HepG2 (cell line): ENCODE results near the gene WDR49. TPM values are rescaled to one million over a fixed set of nuclear protein-coding genes. Genes with fewer than 3 reads are reported as not detected.
A peak's percentile ranks its signal among the peaks of the same experiment; 100 is the strongest.

Experiments
- ATAC-seq: fragments of 200-7000 bp; cut with Tn5 transposase; 3 replicates; pipeline ENCODE4 v1.9.1; 2020; ENCODE audit warnings: mild to moderate bottlenecking, moderate library complexity
- BruUV-seq: library from RNA; stranded (reverse); fragments of 400-500 nt; replicated peaks from 2 replicates; lab custom pipeline; 2021; lab: Mats Ljungman, UMichigan
- CTCF ChIA-PET: fragments of 300-600 bp; formaldehyde crosslinking; extraction: SDS; loops from one replicate; lab custom pipeline; 2021; ENCODE audit warnings: low total read pairs, inconsistent platforms, low intra/inter-chr PET ratio; lab: Yijun Ruan, JAX
- POLR2A ChIA-PET: fragments of 350-600 bp; sonication (Branson Sonifier 250); formaldehyde crosslinking; loops from one replicate; lab custom pipeline; 2020; ENCODE audit warnings: antibody characterized with exemption, inconsistent platforms; lab: Yijun Ruan, JAX
- DNase-seq: peaks from one replicate; pipeline ENCODE4 v3.0.0-alpha.2; 2015; ENCODE audit warnings: low spot score
- FAIRE-seq: peaks from 3 replicates; lab custom pipeline; 2011; peaks lifted over from hg19 to GRCh38; lab: Jason Lieb, UNC
- H2AFZ ChIP-seq: one replicate; pipeline ENCODE4 v1.6.1; 2011; ENCODE audit warnings: low read length, inconsistent platforms
- H3K27ac ChIP-seq: fragments of 300-600 bp; 3 replicates; pipeline ENCODE4 v1.8.0; 2011; ENCODE audit warnings: mixed run types, mild to moderate bottlenecking, mixed read lengths, low read length, inconsistent platforms; ENCODE audit not compliant: insufficient read depth; ENCODE audit errors: extremely low read length
- H3K27me3 ChIP-seq, 2 experiments: fragments of 200-600 bp in 1 of 2; 2 replicates in 1 of 2; 3 replicates in 1 of 2; pipeline versions ENCODE4 v1.6.0 to v1.8.0; 2011; ENCODE audit warnings: low read length in 2 of 2, mild to moderate bottlenecking in 2 of 2, moderate library complexity in 2 of 2, inconsistent platforms in 1 of 2; ENCODE audit not compliant: insufficient read depth in 2 of 2, control insufficient read depth in 1 of 2
- H3K36me3 ChIP-seq, 2 experiments: fragments of 200-600 bp in 1 of 2; replicated peaks in 1 of 2; 2 replicates in 1 of 2; 3 replicates in 1 of 2; pipeline versions ENCODE4 v1.5.1 to v1.8.0; 2011; ENCODE audit warnings: low read length in 2 of 2, inconsistent platforms in 1 of 2; ENCODE audit not compliant: insufficient read depth in 2 of 2, control insufficient read depth in 1 of 2
- H3K4me1 ChIP-seq: 2 replicates; pipeline ENCODE4 v1.5.1; 2012; ENCODE audit warnings: low read length, inconsistent platforms; ENCODE audit not compliant: insufficient read depth
- H3K4me2 ChIP-seq: 2 replicates; pipeline ENCODE4 v1.6.0; 2011; ENCODE audit warnings: low read depth, low read length, inconsistent platforms
- H3K4me3 ChIP-seq, 3 experiments: fragments of 200-600 bp in 1 of 3; sonication (generic), shearing (Covaris generic) in 1 of 3; replicated peaks in 1 of 3; 2 replicates each; pipeline ENCODE4 v1.5.1; 2011 to 2016; ENCODE audit warnings: low read length in 3 of 3, inconsistent platforms in 2 of 3, low read depth in 2 of 3, mild to moderate bottlenecking in 2 of 3, control low read depth in 1 of 3, mixed read lengths in 1 of 3; ENCODE audit not compliant: insufficient read depth in 1 of 3
- H3K79me2 ChIP-seq: one replicate; pipeline ENCODE4 v1.6.1; 2011; ENCODE audit warnings: low read length, inconsistent platforms; ENCODE audit not compliant: insufficient read depth
- H3K9ac ChIP-seq: 2 replicates; pipeline ENCODE4 v1.6.0; 2011; ENCODE audit warnings: mild to moderate bottlenecking, low read depth, low read length, inconsistent platforms; ENCODE audit not compliant: insufficient read depth
- H3K9me3 ChIP-seq: 2 replicates; pipeline ENCODE4 v1.5.1; 2012; ENCODE audit warnings: mild to moderate bottlenecking, low read length
- H4K20me1 ChIP-seq: 2 replicates; pipeline ENCODE4 v1.6.0; 2011; ENCODE audit warnings: inconsistent platforms, mild to moderate bottlenecking, low read length, moderate library complexity; ENCODE audit not compliant: insufficient read depth
- CEBPB ChIP-seq: IDR thresholded peaks from 2 replicates; pipeline ENCODE4 v1.6.1; 2011; ENCODE audit warnings: low read depth, low read length, improper control_type of control experiment, borderline replicate concordance
- HNRNPL ChIP-seq: fragments of 200-400 bp; formaldehyde crosslinking; IDR thresholded peaks from 2 replicates; pipeline ENCODE4 v1.6.1; 2017; ENCODE audit warnings: mild to moderate bottlenecking, low read depth, low read length
- PHF20 ChIP-seq: sonication (generic); formaldehyde crosslinking; IDR thresholded peaks from 2 replicates; pipeline ENCODE4 v1.5.0; 2020; ENCODE audit warnings: mild to moderate bottlenecking, missing genetic modification reagents
- PLSCR1 ChIP-seq: sonication (generic); formaldehyde crosslinking; IDR thresholded peaks from 2 replicates; pipeline ENCODE4 v1.5.0; 2020; ENCODE audit warnings: missing genetic modification reagents, mild to moderate bottlenecking, borderline replicate concordance
- RARA ChIP-seq: IDR thresholded peaks from 2 replicates; pipeline ENCODE4 v1.6.1; 2016; ENCODE audit warnings: missing genetic modification reagents, missing compliant biosample characterization
- SOX6 ChIP-seq, 2 experiments: fragments of 450-650 bp in 1 of 2; sonication (generic) in 1 of 2; formaldehyde crosslinking in 1 of 2; IDR thresholded peaks; 2 replicates each; pipeline versions ENCODE4 v1.4.0 to v1.6.1; 2017 to 2020; ENCODE audit warnings: antibody characterized with exemption in 1 of 2, mild to moderate bottlenecking in 1 of 2, missing genetic modification reagents in 1 of 2
- ZBTB20 ChIP-seq: sonication (generic); formaldehyde crosslinking; IDR thresholded peaks from 2 replicates; pipeline ENCODE4 v1.8.1; 2023; ENCODE audit warnings: missing genetic modification reagents, low read depth, mild to moderate bottlenecking, borderline replicate concordance
- ZBTB3 ChIP-seq: sonication (generic); formaldehyde crosslinking; IDR thresholded peaks from 2 replicates; pipeline ENCODE4 v1.4.0; 2020; ENCODE audit warnings: low read depth, mild to moderate bottlenecking, moderate library complexity, missing genetic modification reagents, borderline replicate concordance
- ZBTB4 ChIP-seq: sonication (generic); formaldehyde crosslinking; IDR thresholded peaks from 2 replicates; pipeline ENCODE4 v1.4.0; 2020; ENCODE audit warnings: missing genetic modification reagents, mild to moderate bottlenecking, borderline replicate concordance
- ZMAT3 ChIP-seq: sonication (generic); formaldehyde crosslinking; conservative IDR thresholded peaks from 2 replicates; pipeline ENCODE4 v1.7.0; 2021; ENCODE audit warnings: missing genetic modification reagents
- ZNF597 ChIP-seq: sonication (generic); formaldehyde crosslinking; IDR thresholded peaks from 2 replicates; pipeline ENCODE4 v1.5.0; 2020; ENCODE audit warnings: missing genetic modification reagents
- ZNF678 ChIP-seq: sonication (generic); formaldehyde crosslinking; IDR thresholded peaks from 2 replicates; pipeline ENCODE4 v1.4.0; 2020; ENCODE audit warnings: mild to moderate bottlenecking, missing genetic modification reagents
- WGBS: methylation state at CpG from one replicate; pipeline ENCODE4 v1.1.6; 2017; ENCODE audit warnings: low lambda C conversion rate; 5-methylcytosine and 5-hydroxymethylcytosine counted together
- in situ Hi-C: cut with HindIII; loops from 2 replicates; pipeline ENCODE4 v1.10.0; 2017; ENCODE audit warnings: low pct_unique_long_range_greater_than_20kb; ENCODE audit not compliant: extremely low pct_ligation_motif_present
- intact Hi-C: fragments of 100-400 bp; cut with micrococcal nuclease; formaldehyde crosslinking; loops from one replicate; pipeline ENCODE4 v1.10.0; 2022; ENCODE audit not compliant: unreplicated experiment
- polyA plus RNA-seq, 8 experiments: library from polyadenylated mRNA; depleted of rRNA in 3 of 8; stranded (reverse) in 7 of 8; unstranded in 1 of 8; fragments of >200 nt; fragmentation: Illumina TruSeq in 4 of 8; extraction: Trizol in 4 of 8; gene quantifications; 2 replicates each; pipeline versions ENCODE4 v1.2.1 to v1.2.3, GENCODE V29; 2011 to 2016; ENCODE audit warnings: low read depth in 4 of 8, missing spikeins in 1 of 8, mixed read lengths in 1 of 8; ENCODE audit not compliant: insufficient read depth in 1 of 8
- total RNA-seq, 5 experiments: library from RNA; depleted of rRNA; stranded (reverse); fragments of >200 nt; fragmentation: Illumina TruSeq; extraction: Trizol; gene quantifications; 2 replicates each; pipeline ENCODE4 v1.2.3, GENCODE V29; 2016; ENCODE audit warnings: low read depth in 1 of 5

The WDR49 gene
- total and polyA plus RNA-seq, 2 of the 13 experiments (the other 11 are each of a cell fraction or from before 2014, with no cell fraction given), result 0.04 TPM; not detected in 1

- no TSS peak for BruUV-seq
- CTCF ChIA-PET, result no interaction called here
- no peak for DNase-seq
- Histone ChIP-seq H3K4me2 (no peak overlapping the region), H3K9ac (no peak overlapping the region), H3K4me3 (no peak overlapping the region), H3K9me3 (no peaks in the 10 kb centered on the region), H3K79me2 (no peaks in the 10 kb centered on the region), H3K27me3 (no peaks in the 10 kb centered on the region), H3K27ac (no peak overlapping the region), H4K20me1 (no peaks in the 10 kb centered on the region), H3K4me1 (no peaks in the 10 kb centered on the region), H2AFZ (no peak overlapping the region), H3K36me3 (no peaks in the 10 kb centered on the region)
- in situ Hi-C loops, result no loop called here
- TF ChIP-seq HNRNPL (no peak), SOX6 (IDR thresholded peaks at IDR 0.05) (no peak), SOX6 (CRISPR knock-in tag; IDR thresholded peaks at IDR 0.05) (no peak), CEBPB (peak; percentile 67)
- POLR2A ChIA-PET, result no interaction called here
- intact Hi-C loops, result no loop called here
- no peak for FAIRE-seq
- ATAC-seq, result no peak; the same call in 2 of the 3 replicates
These were observed 132.8 kb downstream of the WDR49 start for GRCh38 chr3:167521006-167521355.

- Histone ChIP-seq H3K27me3 (no peaks in the 10 kb centered on the region), H3K4me3 (no peak overlapping the region), H3K4me2 (no peak overlapping the region), H3K9ac (no peak overlapping the region), H2AFZ (no peak overlapping the region), H3K27ac (no peak overlapping the region), H3K36me3 (no peaks in the 10 kb centered on the region), H3K4me1 (no peaks in the 10 kb centered on the region), H3K9me3 (no peaks in the 10 kb centered on the region), H3K79me2 (no peaks in the 10 kb centered on the region), H4K20me1 (no peaks in the 10 kb centered on the region)
- WGBS, result 71% methylated on average over 2 of the region's 2 CpGs
- FAIRE-seq (no peak), DNase-seq (no peak), ATAC-seq (no peak)
- in situ Hi-C loops, result no loop called here
- CTCF ChIA-PET, result no interaction called here
- no TSS peak for BruUV-seq
- POLR2A ChIA-PET, result no interaction called here
- intact Hi-C loops, result no loop called here
- TF ChIP-seq PHF20, result no peak
- no peak for TF ChIP-seq ZNF597 (CRISPR knock-in tag)
- TF ChIP-seq ZBTB20 (CRISPR knock-in tag), result no peak
- TF ChIP-seq ZBTB3 (CRISPR knock-in tag), result no peak
- no peak for TF ChIP-seq ZBTB4 (CRISPR knock-in tag)
- TF ChIP-seq ZNF678 (CRISPR knock-in tag), result no peak
- no peak for TF ChIP-seq PLSCR1 (CRISPR knock-in tag)
- no peak for TF ChIP-seq RARA (CRISPR knock-in tag)
- TF ChIP-seq ZMAT3 (CRISPR knock-in tag), result no peak
These were observed 133.3 kb downstream of the WDR49 start for GRCh38 chr3:167520266-167521005.
